GM06990 (cell line): ENCODE data around the gene RAB14.
"Not testable (repeated sequence)": the region's sequence is repeated elsewhere in the genome, so short reads cannot be mapped to it uniquely, and the experiment has no call there.

Experiments
- DNase-seq: peaks from one replicate; pipeline ENCODE4 v3.0.0-alpha.2; 2011; ENCODE audit not compliant: insufficient read length; ENCODE audit errors: extremely low read depth
- H3K27me3 ChIP-seq: replicated peaks from 2 replicates; pipeline ENCODE4 v1.6.0; 2011; ENCODE audit warnings: low read length; ENCODE audit not compliant: control insufficient read depth, insufficient read depth
- H3K36me3 ChIP-seq: 2 replicates; pipeline ENCODE4 v1.5.1; 2011; ENCODE audit warnings: low read length; ENCODE audit not compliant: control insufficient read depth, insufficient read depth
- H3K4me3 ChIP-seq: replicated peaks from 2 replicates; pipeline ENCODE4 v1.5.1; 2011; ENCODE audit warnings: low read depth, mild to moderate bottlenecking, control low read depth, low read length
- TF ChIP-seq, protein P1 (sequence below): IDR thresholded peaks from 2 replicates; pipeline ENCODE4 v1.5.1; 2011; ENCODE audit warnings: low read length, control low read depth, mild to moderate bottlenecking, inconsistent platforms; ENCODE audit not compliant: insufficient read depth, poor library complexity, severe bottlenecking

Gene RAB14

GRCh38 chr9:121183666-121184423, 17.8 kb downstream of the RAB14 start:
- Histone ChIP-seq H3K27me3 (no peaks in the 10 kb centered on the region), H3K36me3 (peaks cover 8% of the 10 kb centered on the region), H3K4me3 (no peak overlapping the region)
- no peak for DNase-seq
- TF ChIP-seq, protein P1, sequence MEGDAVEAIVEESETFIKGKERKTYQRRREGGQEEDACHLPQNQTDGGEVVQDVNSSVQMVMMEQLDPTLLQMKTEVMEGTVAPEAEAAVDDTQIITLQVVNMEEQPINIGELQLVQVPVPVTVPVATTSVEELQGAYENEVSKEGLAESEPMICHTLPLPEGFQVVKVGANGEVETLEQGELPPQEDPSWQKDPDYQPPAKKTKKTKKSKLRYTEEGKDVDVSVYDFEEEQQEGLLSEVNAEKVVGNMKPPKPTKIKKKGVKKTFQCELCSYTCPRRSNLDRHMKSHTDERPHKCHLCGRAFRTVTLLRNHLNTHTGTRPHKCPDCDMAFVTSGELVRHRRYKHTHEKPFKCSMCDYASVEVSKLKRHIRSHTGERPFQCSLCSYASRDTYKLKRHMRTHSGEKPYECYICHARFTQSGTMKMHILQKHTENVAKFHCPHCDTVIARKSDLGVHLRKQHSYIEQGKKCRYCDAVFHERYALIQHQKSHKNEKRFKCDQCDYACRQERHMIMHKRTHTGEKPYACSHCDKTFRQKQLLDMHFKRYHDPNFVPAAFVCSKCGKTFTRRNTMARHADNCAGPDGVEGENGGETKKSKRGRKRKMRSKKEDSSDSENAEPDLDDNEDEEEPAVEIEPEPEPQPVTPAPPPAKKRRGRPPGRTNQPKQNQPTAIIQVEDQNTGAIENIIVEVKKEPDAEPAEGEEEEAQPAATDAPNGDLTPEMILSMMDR: no peak

DNA sequence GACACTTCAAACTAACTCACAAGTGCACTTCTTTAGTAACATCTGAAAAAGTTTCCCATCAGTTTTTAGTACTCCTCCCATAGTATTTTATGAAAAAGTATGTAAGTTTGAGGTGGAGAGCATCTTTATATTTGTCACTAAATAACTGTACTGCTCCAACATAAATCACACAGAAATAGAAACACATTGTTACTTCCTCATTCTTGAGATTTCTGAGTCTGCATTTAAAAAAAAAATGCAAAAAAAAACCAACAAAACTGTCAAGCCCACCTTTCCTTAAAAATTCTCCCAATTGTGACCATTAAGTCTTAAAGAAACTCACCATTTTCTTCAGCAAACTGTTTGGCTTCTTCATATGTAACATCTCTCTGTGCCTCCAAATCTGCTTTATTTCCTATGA, 18.7 kb downstream of the RAB14 start:
- TF ChIP-seq, protein P1: no peak
- Histone ChIP-seq H3K36me3 (peaks cover 10% of the 10 kb centered on the region), H3K4me3 (no peak overlapping the region), H3K27me3 (no peaks in the 10 kb centered on the region)
- DNase-seq: no peak

GRCh38 chr9:121182101-121182836, 19.4 kb downstream of the RAB14 start:
- TF ChIP-seq, protein P1: no peak
- Histone ChIP-seq H3K4me3 (no peak overlapping the region), H3K36me3 (peaks cover 10% of the 10 kb centered on the region), H3K27me3 (no peaks in the 10 kb centered on the region)
- DNase-seq: no peak

DNA sequence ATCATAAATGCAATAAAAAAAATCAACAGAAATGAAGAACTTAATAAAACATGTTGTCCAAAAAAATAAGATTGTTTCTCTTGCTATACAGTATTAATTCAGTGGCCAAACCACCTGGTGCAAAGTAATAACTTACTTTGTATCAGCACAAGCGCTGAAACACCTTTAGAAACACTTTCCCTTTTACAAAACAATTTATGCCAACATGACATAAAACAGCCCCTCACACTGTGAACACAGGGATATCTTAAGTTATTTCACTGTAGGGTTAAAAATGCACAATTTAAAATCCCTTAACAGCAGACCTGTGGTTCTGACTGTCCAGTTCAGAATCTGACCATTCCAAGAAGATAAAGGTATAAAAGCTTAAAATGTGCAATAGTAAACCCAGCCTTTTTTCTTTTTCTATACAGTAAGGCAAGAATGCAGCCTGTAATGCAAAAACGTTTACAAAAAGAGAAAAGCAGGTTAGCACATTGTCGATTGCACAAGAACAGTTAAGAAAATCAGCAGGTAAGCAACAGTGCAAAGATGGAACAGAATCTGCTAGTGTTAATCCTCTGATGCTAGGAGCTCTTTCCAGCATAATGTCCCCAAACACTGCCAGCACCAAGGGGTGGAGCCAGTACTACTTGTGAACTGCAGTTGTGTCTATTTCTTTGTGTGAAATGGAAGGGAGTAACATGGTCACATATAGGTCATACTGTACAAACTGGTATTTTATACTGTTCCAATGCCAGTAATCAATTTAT, 21.6 kb downstream of the RAB14 start:
- TF ChIP-seq, protein P1: no peak
- no peak for DNase-seq

DNA sequence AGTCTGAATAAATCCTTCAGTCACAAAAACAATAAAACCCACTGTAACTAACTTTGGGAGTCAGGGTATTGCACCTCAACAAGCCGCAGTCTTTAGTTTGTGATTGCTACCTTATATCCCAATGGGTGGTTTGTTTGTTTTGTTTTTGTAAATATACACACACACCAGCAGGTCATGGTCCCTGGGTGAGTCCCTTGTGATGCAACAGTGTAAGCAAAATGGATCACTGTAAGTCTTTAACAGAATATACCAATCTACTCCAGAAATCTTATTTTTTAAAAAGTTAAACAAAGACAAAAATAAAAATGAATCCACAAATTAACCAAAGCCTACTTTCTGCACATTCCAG, 22.3 kb downstream of the RAB14 start:
- not testable (repeated sequence) for DNase-seq, H3K4me3 ChIP-seq, H3K27me3 ChIP-seq
- H3K36me3 ChIP-seq: peaks cover 16% of the 10 kb centered on the region

More for the DNA sequence above, 21.6 kb downstream of the RAB14 start:
- Histone ChIP-seq H3K4me3 (no peak overlapping the region), H3K27me3 (no peaks in the 10 kb centered on the region), H3K36me3 (peaks cover 12% of the 10 kb centered on the region)
